MCF 10A (cell line): ENCODE results near the gene RABGGTA. TPM values are rescaled to one million over a fixed set of nuclear protein-coding genes. Genes with fewer than 3 reads are reported as not detected.

Experiments used
- BruUV-seq: library from RNA; stranded (reverse); fragments of 400-500 nt; replicated peaks from 2 replicates; lab custom pipeline; 2021; lab: Mats Ljungman, UMichigan
- CTCF ChIA-PET: fragments of 300-600 bp; sonication (Branson Sonifier 250); formaldehyde crosslinking; extraction: SDS; loops from one replicate; lab custom pipeline; 2021; ENCODE audit warnings: antibody characterized with exemption, inconsistent platforms; lab: Yijun Ruan, JAX
- POLR2A ChIA-PET: fragments of 300-600, 350-650 bp; sonication (Branson Sonifier 250); formaldehyde crosslinking; extraction: SDS; loops from one replicate; lab custom pipeline; 2020; ENCODE audit warnings: antibody characterized with exemption, inconsistent platforms; lab: Yijun Ruan, JAX
- DNase-seq: peaks from one replicate; pipeline ENCODE4 v3.0.0-alpha.2; 2018; ENCODE audit not compliant: unreplicated experiment
- H3K27ac Mint-ChIP-seq: one replicate; pipeline ENCODE4 v1.8.0; 2022; ENCODE audit warnings: mild to moderate bottlenecking, low read depth, mixed read lengths; ENCODE audit not compliant: unreplicated experiment
- H3K27me3 Mint-ChIP-seq: one replicate; pipeline ENCODE4 v1.8.0; 2022; ENCODE audit warnings: mixed read lengths; ENCODE audit not compliant: insufficient read depth, unreplicated experiment
- H3K36me3 Mint-ChIP-seq: one replicate; pipeline ENCODE4 v1.8.0; 2022; ENCODE audit warnings: mild to moderate bottlenecking, moderate library complexity, mixed read lengths; ENCODE audit not compliant: insufficient read depth, unreplicated experiment
- H3K4me1 Mint-ChIP-seq: one replicate; pipeline ENCODE4 v1.8.0; 2022; ENCODE audit warnings: mixed read lengths; ENCODE audit not compliant: insufficient read depth, unreplicated experiment
- H3K4me3 Mint-ChIP-seq: one replicate; pipeline ENCODE4 v1.8.0; 2022; ENCODE audit warnings: mild to moderate bottlenecking, moderate library complexity, mixed read lengths; ENCODE audit not compliant: unreplicated experiment
- H3K9me3 Mint-ChIP-seq: one replicate; pipeline ENCODE4 v1.8.0; 2022; ENCODE audit warnings: mixed read lengths; ENCODE audit not compliant: unreplicated experiment
- CTCF ChIP-seq: fragments of 200-600 bp; IDR thresholded peaks from one replicate; pipeline ENCODE4 v1.8.0; 2022; ENCODE audit warnings: antibody characterized with exemption, mild to moderate bottlenecking; ENCODE audit not compliant: unreplicated experiment
- intact Hi-C: fragments of 100-400 bp; cut with micrococcal nuclease; formaldehyde crosslinking; loops from 2 replicates; pipeline ENCODE4 v1.14.1; 2022
- total RNA-seq: library from RNA; stranded (reverse); gene quantifications from 2 replicates; pipeline ENCODE4 v1.2.3, GENCODE V29; 2022

RABGGTA gene
- total RNA-seq, 1 experiment from 2014 or later: 75.0 TPM

DNA sequence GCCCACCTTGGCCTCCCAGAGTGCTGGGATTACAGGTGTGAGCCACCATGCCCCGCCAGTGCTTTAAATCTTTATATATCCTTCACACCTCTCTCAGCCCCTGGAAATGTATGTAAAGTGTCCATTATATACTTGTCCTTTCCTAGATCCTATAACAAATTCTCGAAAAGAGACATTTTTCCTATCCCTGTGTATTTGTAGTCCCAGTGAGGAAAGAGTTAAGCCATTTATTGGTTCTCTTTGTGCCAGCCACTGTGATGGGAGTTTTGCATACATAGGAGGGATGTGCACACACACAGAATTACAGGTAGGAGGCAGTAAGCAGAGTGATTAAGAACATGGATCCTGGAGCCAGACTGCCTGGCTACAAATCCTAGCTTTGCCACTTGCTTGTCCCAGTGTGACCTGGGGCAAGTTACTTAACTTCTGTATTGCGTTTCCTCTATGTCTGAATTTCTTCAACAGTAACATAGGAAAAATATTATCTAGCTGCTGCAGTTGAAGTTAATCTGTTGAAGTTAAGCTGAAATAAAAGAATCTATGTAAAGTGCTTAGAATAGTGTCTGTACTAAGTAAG is 2.1 kb upstream of the RABGGTA start:
- POLR2A ChIA-PET: interaction anchor here (0.6 to 9.5 kb wide), 30 partner anchors 9 to 1178 kb away, joined by 3 to 146 read pairs (median 6); partner anchors contain the start of genes AP1G2, C14orf119, CHMP4A and DCAF11
- DNase-seq: peak; percentile 62
- no peak for TF ChIP-seq CTCF
- Mint-ChIP-seq H3K4me3 (peak overlapping the region; percentile 26), H3K36me3 (peaks cover 12% of the 10 kb centered on the region), H3K27ac (peak overlapping the region; percentile 16), H3K27me3 (no peaks in the 10 kb centered on the region), H3K4me1 (peaks cover 36% of the 10 kb centered on the region), H3K9me3 (peaks cover 5% of the 10 kb centered on the region)
- no TSS peak for BruUV-seq
- CTCF ChIA-PET: interaction anchor here (0.6 to 32.3 kb wide), 19 partner anchors 8 to 169 kb away, joined by 3 to 457 read pairs (median 7); partner anchors contain the start of genes CIDEB, DHRS1, LTB4R2 and MDP1
- intact Hi-C loops: no loop called here

GRCh38 chr14:24272467-24272866 is 1.1 kb upstream of the RABGGTA start:
- no peak for DNase-seq
- Mint-ChIP-seq H3K36me3 (peaks cover 14% of the 10 kb centered on the region), H3K27ac (peak overlapping the region; percentile 16), H3K4me3 (peak overlapping the region; percentile 89), H3K9me3 (no peaks in the 10 kb centered on the region), H3K4me1 (peaks cover 32% of the 10 kb centered on the region), H3K27me3 (no peaks in the 10 kb centered on the region)
- intact Hi-C loops: no loop called here
- ChIA-PET CTCF (interaction anchor here (0.6 to 32.3 kb wide), 14 partner anchors 8 to 1596 kb away, joined by 3 to 457 read pairs (median 8); partner anchors contain the start of genes CIDEB, DHRS1, LTB4R2 and NOP9), POLR2A (interaction anchor here (0.8 to 9.5 kb wide), 18 partner anchors 8 to 159 kb away, joined by 3 to 146 read pairs (median 8); partner anchors contain the start of genes CIDEB, DCAF11, DHRS1 and LTB4R2)
- no TSS peak for BruUV-seq
- no peak for TF ChIP-seq CTCF

GRCh38 chr14:24271834-24272263 is 452 bp upstream of the RABGGTA start:
- H3K4me1 Mint-ChIP-seq: peaks cover 38% of the 10 kb centered on the region
- ChIA-PET POLR2A (interaction anchor here (0.7 to 9.5 kb wide), 26 partner anchors 7 to 160 kb away, joined by 3 to 146 read pairs (median 6); partner anchors contain the start of genes CHMP4A, CIDEB, DCAF11 and DHRS1), CTCF (interaction anchor here (0.6 to 32.3 kb wide), 10 partner anchors 9 to 1595 kb away, joined by 3 to 457 read pairs (median 6); partner anchors contain the start of genes CIDEB, DHRS1, LTB4R2 and NOP9)
- H3K27me3 Mint-ChIP-seq: no peaks in the 10 kb centered on the region
- intact Hi-C loops: loop anchor here (1.0 kb wide), 2 partner anchors 25 to 30 kb away; partner anchors contain the start of gene TINF2
- TF ChIP-seq CTCF: no peak
- no peak for DNase-seq
- H3K9me3 Mint-ChIP-seq: no peaks in the 10 kb centered on the region
- TSS peak; percentile 49 for BruUV-seq
- peak overlapping the region; percentile 16 for H3K27ac Mint-ChIP-seq
- peaks cover 14% of the 10 kb centered on the region for H3K36me3 Mint-ChIP-seq
- H3K4me3 Mint-ChIP-seq: peak overlapping the region; percentile 89
